Liver (tissue), 9 donors: ENCODE measurements around the gene NLGN4X. TPM values are rescaled to one million over a fixed set of nuclear protein-coding genes. Genes with fewer than 3 reads are reported as not detected.

Experiments
- DNase-seq: peaks from one replicate; pipeline ENCODE4 v3.0.0-alpha.2; 2017; ENCODE audit warnings: low spot score
- H3K27ac ChIP-seq, 2 donors: one replicate each; pipeline ENCODE4 v1.7.0; 2013; ENCODE audit warnings: inconsistent platforms in 2 of 2, low read length in 2 of 2, control low read depth in 1 of 2, low read depth in 1 of 2, mild to moderate bottlenecking in 1 of 2
- H3K27me3 ChIP-seq, 4 donors: one replicate each; pipeline versions ENCODE4 v1.6.1 to v1.7.0; 2013; ENCODE audit warnings: low read length in 3 of 4, inconsistent platforms in 1 of 4, mild to moderate bottlenecking in 1 of 4, moderate library complexity in 1 of 4; ENCODE audit not compliant: control insufficient read depth in 4 of 4, insufficient read depth in 4 of 4
- H3K36me3 ChIP-seq, 4 donors: one replicate each; pipeline versions ENCODE4 v1.6.1 to v1.7.0; 2013; ENCODE audit warnings: low read length in 3 of 4, mild to moderate bottlenecking in 3 of 4, low read depth in 1 of 4, moderate library complexity in 1 of 4; ENCODE audit not compliant: control insufficient read depth in 4 of 4, insufficient read depth in 3 of 4
- H3K4me1 ChIP-seq, 4 donors: one replicate each; pipeline versions ENCODE4 v1.6.1 to v1.7.0; 2013; ENCODE audit warnings: low read length in 3 of 4, mild to moderate bottlenecking in 3 of 4, moderate library complexity in 1 of 4; ENCODE audit not compliant: control insufficient read depth in 4 of 4, insufficient read depth in 4 of 4
- H3K4me3 ChIP-seq, 3 donors: one replicate each; pipeline versions ENCODE4 v1.6.1 to v1.7.0; 2013; ENCODE audit warnings: low read length in 3 of 3, control low read depth in 1 of 3, low read depth in 1 of 3, mild to moderate bottlenecking in 1 of 3
- H3K9ac ChIP-seq, 2 donors: one replicate each; pipeline ENCODE4 v1.7.0; 2013; ENCODE audit warnings: low read length in 2 of 2, mild to moderate bottlenecking in 2 of 2, moderate library complexity in 2 of 2, control low read depth in 1 of 2, low read depth in 1 of 2
- H3K9me3 ChIP-seq, 4 donors: one replicate each; pipeline versions ENCODE4 v1.6.1 to v1.7.0; 2013; ENCODE audit warnings: low read length in 3 of 4; ENCODE audit not compliant: control insufficient read depth in 4 of 4
- EGR1 ChIP-seq, 2 donors: IDR thresholded peaks; 2 replicates each; pipeline ENCODE4 v1.6.1; 2016 to 2018; ENCODE audit warnings: antibody characterized with exemption in 2 of 2, low read depth in 2 of 2
- FOXA1 ChIP-seq: IDR thresholded peaks from 2 replicates; pipeline ENCODE4 v1.6.1; 2016; ENCODE audit warnings: antibody characterized with exemption
- FOXA2 ChIP-seq: IDR thresholded peaks from 2 replicates; pipeline ENCODE4 v1.6.1; 2016; ENCODE audit warnings: antibody characterized with exemption
- GABPA ChIP-seq, 2 donors: IDR thresholded peaks in 1 of 2; conservative IDR thresholded peaks in 1 of 2; 2 replicates each; pipeline ENCODE4 v1.6.1; 2016; ENCODE audit warnings: antibody characterized with exemption in 2 of 2, mild to moderate bottlenecking in 1 of 2, moderate library complexity in 1 of 2
- HNF4A ChIP-seq, 2 donors: conservative IDR thresholded peaks; 2 replicates each; pipeline ENCODE4 v1.6.1; 2016; ENCODE audit warnings: antibody characterized with exemption in 2 of 2, mild to moderate bottlenecking in 2 of 2
- HNF4G ChIP-seq: IDR thresholded peaks from 2 replicates; pipeline ENCODE4 v1.6.1; 2016; ENCODE audit warnings: antibody characterized with exemption
- JUND ChIP-seq, 2 donors: IDR thresholded peaks; 2 replicates each; pipeline ENCODE4 v1.6.1; 2016; ENCODE audit warnings: antibody characterized with exemption in 2 of 2
- NR2F2 ChIP-seq: IDR thresholded peaks from 2 replicates; pipeline ENCODE4 v1.6.1; 2016; ENCODE audit warnings: antibody characterized with exemption
- RAD21 ChIP-seq, 2 donors: IDR thresholded peaks; 2 replicates each; pipeline ENCODE4 v1.6.1; 2016; ENCODE audit warnings: antibody characterized with exemption in 2 of 2, mild to moderate bottlenecking in 2 of 2
- RXRA ChIP-seq, 2 donors: IDR thresholded peaks; 2 replicates each; pipeline ENCODE4 v1.6.1; 2017 to 2018; ENCODE audit warnings: antibody characterized with exemption in 2 of 2, mild to moderate bottlenecking in 1 of 2
- SP1 ChIP-seq: IDR thresholded peaks from 2 replicates; pipeline ENCODE4 v1.6.1; 2018; ENCODE audit warnings: antibody characterized with exemption, mild to moderate bottlenecking
- TAF1 ChIP-seq: conservative IDR thresholded peaks from 2 replicates; pipeline ENCODE4 v1.6.1; 2016; ENCODE audit warnings: antibody characterized with exemption, mild to moderate bottlenecking
- YY1 ChIP-seq: IDR thresholded peaks from 2 replicates; pipeline ENCODE4 v1.6.1; 2016; ENCODE audit warnings: antibody characterized with exemption, mild to moderate bottlenecking
- WGBS: extraction: QIAGEN DNeasy Blood & Tissue Kit; methylation state at CpG from one replicate; pipeline ENCODE4 v1.1.7; 2013; 5-methylcytosine and 5-hydroxymethylcytosine counted together
- polyA plus RNA-seq, 2 donors: library from polyadenylated mRNA; stranded (reverse) in 1 of 2; unstranded in 1 of 2; fragments of 200-250 nt in 1 of 2; fragments of >200 nt in 1 of 2; fragmentation: Nextera tagmentation in 1 of 2; extraction: Ambion mirVana in 1 of 2; gene quantifications; one replicate each; pipeline versions ENCODE4 v1.2.1 to v1.2.3, GENCODE V29; 2013 to 2015
- total RNA-seq, 2 donors: library from RNA; depleted of rRNA; stranded (reverse); fragments of >200 nt; gene quantifications; one replicate each; pipeline ENCODE4 v1.2.3, GENCODE V29; 2014
- TF ChIP-seq, protein P1 (sequence below): IDR thresholded peaks from 2 replicates; pipeline ENCODE4 v1.6.1; 2016; ENCODE audit warnings: antibody characterized with exemption
- TF ChIP-seq, protein P2 (sequence below): fragments of 150-350 bp; IDR thresholded peaks from 2 replicates; pipeline ENCODE4 v1.5.1; 2017; ENCODE audit warnings: improper control_type of control experiment, low read depth, low read length; ENCODE audit not compliant: missing input control
- TF ChIP-seq, protein P3 (sequence below): IDR thresholded peaks from 2 replicates; pipeline ENCODE4 v1.6.1; 2016; ENCODE audit warnings: antibody characterized with exemption
- TF ChIP-seq, protein P4 (sequence below): IDR thresholded peaks from 2 replicates; pipeline ENCODE4 v1.6.1; 2016; ENCODE audit warnings: antibody characterized with exemption
- TF ChIP-seq, protein P5 (sequence below): IDR thresholded peaks from 2 replicates; pipeline ENCODE4 v1.6.1; 2016; ENCODE audit warnings: antibody characterized with exemption, mild to moderate bottlenecking
- donor health status: healthy.
- donor health status: healthy.
- donor health status: healthy.
- donor health status: healthy.
- donor health status: healthy.

NLGN4X gene
- total and polyA plus RNA-seq, 4 donors: 0.33 to 2.8 (median 0.93) TPM

DNA sequence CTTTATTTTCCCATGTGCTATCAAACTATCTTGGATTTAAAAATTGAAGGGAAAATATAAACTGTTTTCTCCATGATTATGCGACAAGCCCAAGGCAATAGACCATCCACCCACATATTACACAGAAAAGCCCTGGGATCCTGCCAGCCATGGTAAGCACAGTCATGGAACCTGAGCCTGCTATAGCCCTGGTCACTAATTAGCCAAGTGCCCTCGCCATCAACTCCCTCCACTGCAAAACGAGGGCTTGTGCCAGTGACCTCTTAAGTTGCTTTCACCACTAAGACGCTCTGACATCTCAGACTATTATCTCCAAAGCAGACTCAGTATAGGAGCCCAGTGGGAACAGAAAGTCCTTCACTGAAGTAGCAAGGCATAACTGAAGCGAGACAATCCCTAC, 69.2 kb downstream of the NLGN4X start:
- no peak overlapping the region for H3K9ac ChIP-seq
- H3K9me3 ChIP-seq: no peaks in the 10 kb centered on the region
- DNase-seq: no peak
- H3K27me3 ChIP-seq: peaks cover 0 to 4% (median 0%) of the 10 kb centered on the region in 4 donors
- H3K36me3 ChIP-seq: no peaks in the 10 kb centered on the region
- WGBS: 40% methylated on average over 5 of the region's 5 CpGs
- no peak overlapping the region for H3K27ac ChIP-seq
- H3K4me3 ChIP-seq: no peak overlapping the region
- no peak for TF ChIP-seq FOXA2
- TF ChIP-seq, protein P1, sequence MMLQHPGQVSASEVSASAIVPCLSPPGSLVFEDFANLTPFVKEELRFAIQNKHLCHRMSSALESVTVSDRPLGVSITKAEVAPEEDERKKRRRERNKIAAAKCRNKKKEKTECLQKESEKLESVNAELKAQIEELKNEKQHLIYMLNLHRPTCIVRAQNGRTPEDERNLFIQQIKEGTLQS: no peak
- TF ChIP-seq YY1: no peak
- TF ChIP-seq, protein P2, sequence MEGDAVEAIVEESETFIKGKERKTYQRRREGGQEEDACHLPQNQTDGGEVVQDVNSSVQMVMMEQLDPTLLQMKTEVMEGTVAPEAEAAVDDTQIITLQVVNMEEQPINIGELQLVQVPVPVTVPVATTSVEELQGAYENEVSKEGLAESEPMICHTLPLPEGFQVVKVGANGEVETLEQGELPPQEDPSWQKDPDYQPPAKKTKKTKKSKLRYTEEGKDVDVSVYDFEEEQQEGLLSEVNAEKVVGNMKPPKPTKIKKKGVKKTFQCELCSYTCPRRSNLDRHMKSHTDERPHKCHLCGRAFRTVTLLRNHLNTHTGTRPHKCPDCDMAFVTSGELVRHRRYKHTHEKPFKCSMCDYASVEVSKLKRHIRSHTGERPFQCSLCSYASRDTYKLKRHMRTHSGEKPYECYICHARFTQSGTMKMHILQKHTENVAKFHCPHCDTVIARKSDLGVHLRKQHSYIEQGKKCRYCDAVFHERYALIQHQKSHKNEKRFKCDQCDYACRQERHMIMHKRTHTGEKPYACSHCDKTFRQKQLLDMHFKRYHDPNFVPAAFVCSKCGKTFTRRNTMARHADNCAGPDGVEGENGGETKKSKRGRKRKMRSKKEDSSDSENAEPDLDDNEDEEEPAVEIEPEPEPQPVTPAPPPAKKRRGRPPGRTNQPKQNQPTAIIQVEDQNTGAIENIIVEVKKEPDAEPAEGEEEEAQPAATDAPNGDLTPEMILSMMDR: no peak
- no peak for TF ChIP-seq GABPA (IDR thresholded peaks at IDR 0.05 in 1 of 2, conservative IDR thresholded peaks at IDR 0.05 in 1 of 2)
- TF ChIP-seq HNF4G: no peak
- TF ChIP-seq HNF4A (conservative IDR thresholded peaks at IDR 0.05): no peak
- TF ChIP-seq, protein P3, sequence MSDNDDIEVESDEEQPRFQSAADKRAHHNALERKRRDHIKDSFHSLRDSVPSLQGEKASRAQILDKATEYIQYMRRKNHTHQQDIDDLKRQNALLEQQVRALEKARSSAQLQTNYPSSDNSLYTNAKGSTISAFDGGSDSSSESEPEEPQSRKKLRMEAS: no peak
- no peak for TF ChIP-seq EGR1 (IDR thresholded peaks at IDR 0.05; ENCODE audit: low read depth in 2 of 2)
- no peak for TF ChIP-seq RAD21 (IDR thresholded peaks at IDR 0.05)
- no peak for TF ChIP-seq JUND (IDR thresholded peaks at IDR 0.05)
- TF ChIP-seq NR2F2: no peak
- TF ChIP-seq, protein P4, sequence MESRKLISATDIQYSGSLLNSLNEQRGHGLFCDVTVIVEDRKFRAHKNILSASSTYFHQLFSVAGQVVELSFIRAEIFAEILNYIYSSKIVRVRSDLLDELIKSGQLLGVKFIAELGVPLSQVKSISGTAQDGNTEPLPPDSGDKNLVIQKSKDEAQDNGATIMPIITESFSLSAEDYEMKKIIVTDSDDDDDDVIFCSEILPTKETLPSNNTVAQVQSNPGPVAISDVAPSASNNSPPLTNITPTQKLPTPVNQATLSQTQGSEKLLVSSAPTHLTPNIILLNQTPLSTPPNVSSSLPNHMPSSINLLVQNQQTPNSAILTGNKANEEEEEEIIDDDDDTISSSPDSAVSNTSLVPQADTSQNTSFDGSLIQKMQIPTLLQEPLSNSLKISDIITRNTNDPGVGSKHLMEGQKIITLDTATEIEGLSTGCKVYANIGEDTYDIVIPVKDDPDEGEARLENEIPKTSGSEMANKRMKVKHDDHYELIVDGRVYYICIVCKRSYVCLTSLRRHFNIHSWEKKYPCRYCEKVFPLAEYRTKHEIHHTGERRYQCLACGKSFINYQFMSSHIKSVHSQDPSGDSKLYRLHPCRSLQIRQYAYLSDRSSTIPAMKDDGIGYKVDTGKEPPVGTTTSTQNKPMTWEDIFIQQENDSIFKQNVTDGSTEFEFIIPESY: no peak
- TF ChIP-seq, protein P5, sequence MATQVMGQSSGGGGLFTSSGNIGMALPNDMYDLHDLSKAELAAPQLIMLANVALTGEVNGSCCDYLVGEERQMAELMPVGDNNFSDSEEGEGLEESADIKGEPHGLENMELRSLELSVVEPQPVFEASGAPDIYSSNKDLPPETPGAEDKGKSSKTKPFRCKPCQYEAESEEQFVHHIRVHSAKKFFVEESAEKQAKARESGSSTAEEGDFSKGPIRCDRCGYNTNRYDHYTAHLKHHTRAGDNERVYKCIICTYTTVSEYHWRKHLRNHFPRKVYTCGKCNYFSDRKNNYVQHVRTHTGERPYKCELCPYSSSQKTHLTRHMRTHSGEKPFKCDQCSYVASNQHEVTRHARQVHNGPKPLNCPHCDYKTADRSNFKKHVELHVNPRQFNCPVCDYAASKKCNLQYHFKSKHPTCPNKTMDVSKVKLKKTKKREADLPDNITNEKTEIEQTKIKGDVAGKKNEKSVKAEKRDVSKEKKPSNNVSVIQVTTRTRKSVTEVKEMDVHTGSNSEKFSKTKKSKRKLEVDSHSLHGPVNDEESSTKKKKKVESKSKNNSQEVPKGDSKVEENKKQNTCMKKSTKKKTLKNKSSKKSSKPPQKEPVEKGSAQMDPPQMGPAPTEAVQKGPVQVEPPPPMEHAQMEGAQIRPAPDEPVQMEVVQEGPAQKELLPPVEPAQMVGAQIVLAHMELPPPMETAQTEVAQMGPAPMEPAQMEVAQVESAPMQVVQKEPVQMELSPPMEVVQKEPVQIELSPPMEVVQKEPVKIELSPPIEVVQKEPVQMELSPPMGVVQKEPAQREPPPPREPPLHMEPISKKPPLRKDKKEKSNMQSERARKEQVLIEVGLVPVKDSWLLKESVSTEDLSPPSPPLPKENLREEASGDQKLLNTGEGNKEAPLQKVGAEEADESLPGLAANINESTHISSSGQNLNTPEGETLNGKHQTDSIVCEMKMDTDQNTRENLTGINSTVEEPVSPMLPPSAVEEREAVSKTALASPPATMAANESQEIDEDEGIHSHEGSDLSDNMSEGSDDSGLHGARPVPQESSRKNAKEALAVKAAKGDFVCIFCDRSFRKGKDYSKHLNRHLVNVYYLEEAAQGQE: no peak
- TF ChIP-seq TAF1: no peak
- no peak for TF ChIP-seq RXRA (IDR thresholded peaks at IDR 0.05)
- TF ChIP-seq FOXA1: no peak
- no peak for TF ChIP-seq SP1
- no peaks in the 10 kb centered on the region for H3K4me1 ChIP-seq
